ENCODE data around the gene GDF15.
"Not testable (repeated sequence)": the region's sequence is repeated elsewhere in the genome, so short reads cannot be mapped to it uniquely, and the experiment has no call there.

Gene GDF15

DNA sequence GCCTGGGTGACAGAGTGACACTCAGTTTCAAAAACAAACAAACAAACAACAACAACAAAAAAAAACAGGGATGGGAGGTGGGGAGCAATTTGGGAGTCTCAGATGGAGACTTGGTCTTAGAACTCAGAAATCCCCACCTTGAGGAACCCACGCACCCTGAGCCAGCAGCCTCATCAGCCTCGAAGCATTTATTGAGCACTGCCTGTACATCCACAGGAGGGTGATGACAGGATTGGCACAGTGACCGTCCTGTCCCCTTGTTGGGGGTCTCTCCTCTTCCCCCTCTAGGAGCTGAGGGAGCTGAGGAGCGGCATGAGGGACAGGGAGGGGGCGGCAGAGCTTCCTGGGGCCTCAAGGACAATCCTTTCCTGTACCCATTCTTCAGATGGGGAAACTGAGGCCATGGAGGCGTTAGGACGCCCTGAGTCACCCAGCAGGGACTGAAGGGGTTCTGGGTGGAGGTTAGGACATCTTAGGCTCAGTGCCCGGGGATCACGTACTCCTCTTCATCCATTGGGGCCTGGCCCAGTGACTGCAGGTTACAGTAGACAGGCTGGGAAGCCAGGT lies 5.6 kb downstream of the GDF15 start:
- no peak for DNase-seq (ENCODE audit: low read depth, low spot score)

DNA sequence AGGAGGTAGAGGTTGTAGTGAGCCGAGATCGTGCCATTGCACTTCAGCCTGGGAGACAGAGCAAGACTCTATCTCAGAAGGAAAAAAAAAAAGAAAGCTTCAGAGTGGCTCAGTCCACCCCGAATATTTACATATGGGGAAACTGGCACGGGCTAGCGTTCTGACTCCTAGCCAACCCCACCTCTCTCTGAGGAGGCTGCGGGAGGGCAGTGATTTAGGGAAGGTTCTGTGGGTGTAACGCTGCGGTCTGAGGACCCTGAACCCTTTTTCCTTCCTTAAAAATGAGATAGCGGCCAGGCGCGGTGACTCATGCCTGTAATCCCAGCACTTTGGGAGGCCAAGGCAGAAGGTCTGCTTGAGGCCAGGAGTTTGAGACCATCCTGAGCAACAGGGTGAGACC lies 6.5 kb downstream of the GDF15 start:
- DNase-seq (ENCODE audit: low read depth, low spot score): no peak

- no peak for DNase-seq (ENCODE audit: low read depth, low spot score)
Measured at GRCh38 chr19:18392926-18393325, 7.0 kb downstream of the GDF15 start.

DNA sequence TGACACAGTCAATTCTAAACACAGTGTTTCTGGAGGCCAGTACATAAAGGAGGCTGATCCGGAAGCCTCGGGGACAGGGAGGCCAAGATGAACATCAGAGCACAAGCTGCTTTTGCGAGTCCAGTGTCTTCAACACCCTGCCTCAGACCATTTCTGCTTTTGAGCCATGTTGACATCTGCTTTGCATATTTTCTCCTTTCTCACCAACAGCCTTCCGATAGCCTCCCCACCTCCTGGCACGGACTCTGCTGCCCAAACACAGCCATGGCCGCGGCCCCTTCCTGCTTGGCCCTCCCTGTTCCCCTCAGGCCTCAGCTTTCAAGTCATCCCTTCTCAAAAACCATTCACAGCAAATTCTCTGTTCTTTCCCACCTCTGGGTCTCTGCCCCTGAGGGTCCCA lies 7.9 kb downstream of the GDF15 start:
- DNase-seq (ENCODE audit: low read depth, low spot score): no peak

- no peak for DNase-seq (ENCODE audit: low read depth, low spot score)
Measured at GRCh38 chr19:18396471-18397241, 10.7 kb downstream of the GDF15 start.

- DNase-seq (ENCODE audit: low read depth, low spot score): no peak
Measured at GRCh38 chr19:18397242-18398202, 11.6 kb downstream of the GDF15 start, which contains the start of gene LRRC25. Gene LRRC25, minus strand, starts transcription at chr19:18397622. Its CDS starts 659 bp downstream, at chr19:18396963.

DNA sequence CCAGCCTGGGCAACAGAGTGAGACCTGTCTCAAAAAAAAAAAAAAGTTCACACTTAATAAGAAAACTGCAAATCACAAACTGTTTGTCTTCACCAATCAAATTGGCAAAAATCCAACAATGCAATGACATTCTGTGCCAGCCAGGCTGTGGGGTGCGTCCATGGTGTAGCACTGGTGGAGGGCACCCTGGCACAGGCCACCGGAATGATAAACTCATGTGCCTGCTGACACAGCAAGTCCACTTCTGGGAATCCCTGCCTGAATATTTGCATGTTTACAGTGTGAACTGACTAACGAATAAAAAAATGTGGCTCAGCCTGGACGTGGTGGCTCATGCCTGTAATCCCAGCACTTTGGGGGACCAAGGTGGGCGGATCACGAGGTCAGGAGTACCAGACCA lies 13.1 kb downstream of the GDF15 start:
- no peak for DNase-seq (ENCODE audit: low read depth, low spot score)

- DNase-seq (ENCODE audit: low read depth, low spot score): no peak
Measured at GRCh38 chr19:18401580-18402112, 15.7 kb downstream of the GDF15 start.

GRCh38 chr19:18402455-18403248 lies 16.7 kb downstream of the GDF15 start:
- not testable (repeated sequence) for DNase-seq (ENCODE audit: low read depth, low spot score)

DNA sequence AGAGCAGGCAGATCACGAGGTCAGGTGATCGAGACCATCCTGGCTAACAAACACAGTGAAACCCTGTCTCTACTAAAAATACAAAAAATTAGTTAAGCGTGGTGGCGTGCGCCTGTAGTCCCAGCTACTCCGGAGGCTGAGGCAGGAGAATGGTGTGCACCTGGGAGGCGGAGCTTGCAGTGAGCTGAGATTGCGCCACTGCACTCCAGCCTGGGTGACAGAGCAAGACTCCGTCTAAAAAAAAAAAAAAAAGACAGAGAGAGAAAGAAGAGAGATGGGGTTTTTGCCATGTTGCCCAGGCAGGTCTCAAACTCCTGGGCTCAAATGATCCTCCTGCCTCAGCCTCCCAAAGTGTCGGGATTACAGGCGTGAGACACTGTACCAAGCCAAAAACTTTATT lies 19.8 kb downstream of the GDF15 start:
- DNase-seq (ENCODE audit: low read depth, low spot score): not testable (repeated sequence)

DNA sequence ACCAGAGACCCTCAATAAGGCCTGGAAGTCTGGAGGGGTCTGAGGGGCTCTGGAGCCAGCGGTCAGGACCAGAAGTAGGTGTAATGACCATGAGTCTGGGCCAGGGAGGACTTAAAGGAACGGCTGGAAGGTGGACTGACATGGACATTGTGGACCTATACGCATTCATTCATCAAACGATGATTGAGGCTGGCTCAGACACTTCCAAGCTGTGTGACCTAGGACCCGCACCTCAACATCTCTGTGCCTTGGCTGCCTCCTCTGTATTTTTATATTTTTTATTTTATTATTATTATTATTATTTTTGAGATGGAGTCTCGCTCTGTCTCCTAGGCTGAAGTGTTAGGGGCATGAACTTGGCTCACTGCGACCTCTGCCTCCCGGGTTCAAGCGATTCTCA lies 20.8 kb downstream of the GDF15 start:
- DNase-seq (ENCODE audit: low read depth, low spot score): no peak

- DNase-seq (ENCODE audit: low read depth, low spot score): no peak
Measured at GRCh38 chr19:18408053-18408476, 22.1 kb downstream of the GDF15 start.

GRCh38 chr19:18412610-18413239 lies 26.8 kb downstream of the GDF15 start:
- DNase-seq (ENCODE audit: low read depth, low spot score): no peak

- DNase-seq (ENCODE audit: low read depth, low spot score): no peak
Measured at GRCh38 chr19:18414504-18415177, 28.7 kb downstream of the GDF15 start.

GRCh38 chr19:18415178-18415867 lies 29.4 kb downstream of the GDF15 start:
- DNase-seq (ENCODE audit: low read depth, low spot score): no peak

DNA sequence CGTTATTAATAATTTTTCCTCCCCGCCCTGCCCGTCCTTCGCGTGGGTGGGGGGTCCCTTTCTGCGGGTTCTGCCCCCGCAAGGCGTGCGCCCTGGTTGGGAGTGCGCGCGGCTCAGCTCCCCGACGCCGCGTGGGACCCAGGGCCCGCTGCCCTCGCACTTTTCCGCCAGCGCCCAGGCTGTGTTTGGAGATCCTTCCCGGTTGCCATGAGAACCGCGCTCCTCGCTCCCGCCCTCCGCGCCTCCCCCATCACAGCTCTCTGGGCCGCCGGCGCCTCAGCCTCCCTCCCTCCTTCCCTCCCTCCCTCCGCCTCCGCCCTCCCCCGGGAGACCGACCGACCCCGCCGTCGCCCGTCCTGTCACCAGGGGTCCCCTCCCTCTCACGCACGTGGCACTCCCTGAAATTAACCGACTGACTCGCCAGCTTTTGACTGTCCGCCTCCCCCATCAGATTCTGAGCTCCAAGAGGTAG lies 30.9 kb downstream of the GDF15 start:
- DNase-seq (ENCODE audit: low read depth, low spot score): no peak

DNA sequence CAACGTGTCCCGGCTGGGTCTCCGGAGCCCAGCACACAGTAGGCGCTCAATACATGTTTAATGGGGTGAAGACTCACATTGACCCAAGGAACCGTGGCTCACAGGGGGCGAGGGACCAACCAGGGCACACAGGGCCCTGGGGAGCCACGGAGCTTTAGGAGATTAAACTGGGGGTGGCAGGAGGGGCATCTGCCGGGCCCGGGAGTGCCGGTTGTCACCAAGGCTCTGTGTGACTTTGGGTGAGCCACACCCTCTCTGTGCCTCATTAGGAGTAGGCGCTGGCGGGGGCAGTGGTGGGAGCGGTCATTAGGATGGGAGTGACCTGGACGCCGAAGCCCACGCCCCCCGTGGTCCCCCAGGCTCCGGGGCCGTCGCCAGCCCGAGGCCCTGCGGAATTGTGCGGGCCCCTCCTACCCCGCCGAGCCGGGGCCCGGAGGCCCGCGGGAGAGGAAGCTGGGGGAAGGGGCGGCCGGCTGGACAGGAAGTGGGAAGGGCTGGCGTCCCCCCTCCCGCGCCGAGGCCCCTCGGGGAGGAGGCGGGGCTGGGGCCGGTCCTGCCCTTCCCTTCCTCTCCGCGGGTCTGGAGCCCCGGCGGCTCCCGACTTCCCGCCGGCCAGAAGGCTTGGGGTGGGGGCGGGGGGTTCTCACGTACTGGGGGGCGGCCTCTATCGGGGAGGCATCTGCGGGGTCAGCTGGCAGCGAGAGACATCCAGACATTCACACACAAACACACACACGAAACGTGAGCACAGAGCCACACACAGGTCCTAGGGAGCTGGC lies 31.5 kb downstream of the GDF15 start:
- no peak for DNase-seq (ENCODE audit: low read depth, low spot score)

DNA sequence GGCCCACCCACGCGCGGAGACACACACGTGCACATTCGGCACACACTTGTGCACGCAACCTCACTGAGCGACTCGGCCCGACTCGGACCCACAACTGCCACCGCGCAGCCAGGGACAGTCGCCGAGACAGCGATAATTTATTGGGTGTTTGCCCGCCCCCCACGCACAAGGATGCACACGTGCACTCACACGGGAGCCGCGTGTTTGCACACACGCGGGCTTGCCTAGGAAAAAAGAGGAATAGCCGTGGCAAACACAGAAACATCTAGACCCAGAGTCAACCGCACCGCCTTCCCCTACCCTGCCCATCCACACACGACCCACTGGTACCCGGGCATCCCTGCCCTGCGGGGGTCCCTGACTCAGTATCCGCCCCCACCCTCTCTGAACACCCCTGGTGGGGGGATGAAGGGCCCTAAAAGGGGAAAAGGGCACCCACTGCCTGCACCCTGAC lies 32.1 kb downstream of the GDF15 start:
- no peak for DNase-seq (ENCODE audit: low read depth, low spot score)

All from iPS DF 19.7 (cell line).